Endodermal cell (in vitro differentiated cells): ENCODE data around the gene TMEM150C. TPM values are rescaled to one million over a fixed set of nuclear protein-coding genes. Genes with fewer than 3 reads are reported as not detected.
A peak's percentile ranks its signal among the peaks of the same experiment; 100 is the strongest.

Experiments
- DNase-seq: peaks from one replicate; pipeline ENCODE4 v3.0.0-alpha.2; 2017
- H3K27ac ChIP-seq: 2 replicates; pipeline ENCODE4 v1.5.1; 2013; ENCODE audit warnings: mild to moderate bottlenecking, low read depth, low read length, moderate library complexity
- H3K27me3 ChIP-seq: 2 replicates; pipeline ENCODE4 v1.6.1; 2013; ENCODE audit warnings: mild to moderate bottlenecking, low read length, moderate library complexity; ENCODE audit not compliant: insufficient read depth, control insufficient read depth, poor library complexity, severe bottlenecking
- H3K36me3 ChIP-seq: 2 replicates; pipeline ENCODE4 v1.7.0; 2013; ENCODE audit warnings: mild to moderate bottlenecking, low read length, moderate library complexity; ENCODE audit not compliant: control insufficient read depth, insufficient read depth
- H3K4me1 ChIP-seq: one replicate; pipeline ENCODE4 v1.7.0; 2013; ENCODE audit warnings: low read length; ENCODE audit not compliant: control insufficient read depth, insufficient read depth
- H3K4me3 ChIP-seq: 2 replicates; pipeline ENCODE4 v1.5.1; 2013; ENCODE audit warnings: mild to moderate bottlenecking, low read length, moderate library complexity
- H3K9ac ChIP-seq: 2 replicates; pipeline ENCODE4 v1.6.1; 2013; ENCODE audit warnings: mild to moderate bottlenecking, low read length, moderate library complexity; ENCODE audit not compliant: poor library complexity, severe bottlenecking; ENCODE audit errors: extremely low read depth
- H3K9me3 ChIP-seq: 2 replicates; pipeline ENCODE4 v1.6.1; 2013; ENCODE audit warnings: mild to moderate bottlenecking, low read length, moderate library complexity; ENCODE audit not compliant: control insufficient read depth
- H3K27ac Mint-ChIP-seq: 2 replicates; pipeline ENCODE4 v1.8.0; 2020; ENCODE audit warnings: mixed read lengths
- H3K27me3 Mint-ChIP-seq: 2 replicates; pipeline ENCODE4 v1.8.0; 2021; ENCODE audit warnings: mild to moderate bottlenecking, mixed read lengths; ENCODE audit not compliant: insufficient read depth
- H3K36me3 Mint-ChIP-seq: 2 replicates; pipeline ENCODE4 v1.8.0; 2020; ENCODE audit warnings: low read depth, mixed read lengths
- H3K4me1 Mint-ChIP-seq: 2 replicates; pipeline ENCODE4 v1.8.0; 2020; ENCODE audit warnings: mixed read lengths
- H3K4me3 Mint-ChIP-seq: 2 replicates; pipeline ENCODE4 v1.8.0; 2020; ENCODE audit warnings: mild to moderate bottlenecking, moderate library complexity, mixed read lengths
- H3K9me3 Mint-ChIP-seq: 2 replicates; pipeline ENCODE4 v1.8.0; 2020; ENCODE audit warnings: mild to moderate bottlenecking, mixed read lengths
- CTCF ChIP-seq: fragments of 200-600 bp; sonication (generic); conservative IDR thresholded peaks from 2 replicates; pipeline ENCODE4 v1.5.0; 2021; ENCODE audit warnings: antibody characterized with exemption, mild to moderate bottlenecking
- WGBS, 2 experiments: methylation state at CpG; one replicate each; pipeline versions ENCODE4 v1.1.5 to v1.1.7; 2013; ENCODE audit warnings: missing lambda C conversion rate in 2 of 2, mixed read lengths in 1 of 2; ENCODE audit not compliant: insufficient coverage in 1 of 2, insufficient read length in 1 of 2; 5-methylcytosine and 5-hydroxymethylcytosine counted together
- total RNA-seq, 2 donors: library from RNA; stranded (reverse); fragmentation: NEBNext Ultra II Directional in 1 of 2; extraction: Animal tissue kit (Norgen Biotek cat#: 25700) in 1 of 2; gene quantifications; 2 replicates in 1 of 2; 3 replicates in 1 of 2; pipeline ENCODE4 v1.2.1, GENCODE V29; 2021

TMEM150C gene
- total RNA-seq, 2 donors from 2014 or later: 29.3 to 32.8 TPM

DNA sequence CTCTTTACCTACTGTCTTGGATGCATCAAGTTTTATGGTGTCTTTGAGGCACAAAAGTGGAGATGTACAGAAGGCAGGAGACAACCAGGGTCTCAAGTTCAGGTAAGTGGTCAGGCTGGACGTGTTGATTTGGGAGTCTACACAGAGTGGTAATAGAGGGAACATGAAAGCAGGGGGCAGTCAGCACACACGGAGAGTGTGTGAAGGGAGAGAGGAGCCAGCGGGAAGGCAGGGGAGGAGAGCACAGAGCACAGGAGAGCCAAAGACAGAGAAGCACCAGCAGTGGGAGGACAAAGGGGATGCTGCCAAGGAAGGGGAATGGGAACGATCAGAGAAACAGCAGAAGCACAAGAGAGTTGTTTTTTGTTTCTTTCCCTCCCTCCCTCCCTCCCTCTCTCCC lies 32.9 kb downstream of the TMEM150C start:
- TF ChIP-seq CTCF: peak; percentile 44
- H3K4me3 Mint-ChIP-seq: no peak overlapping the region
- H3K27ac ChIP-seq: no peak overlapping the region
- H3K9me3 Mint-ChIP-seq: no peaks in the 10 kb centered on the region
- no peak for DNase-seq
- H3K27ac Mint-ChIP-seq: no peak overlapping the region
- H3K27me3 ChIP-seq: no peaks in the 10 kb centered on the region
- peaks cover 3% of the 10 kb centered on the region for H3K4me1 ChIP-seq
- H3K36me3 ChIP-seq: peaks cover 16% of the 10 kb centered on the region
- no peak overlapping the region for H3K4me3 ChIP-seq
- peaks cover 13% of the 10 kb centered on the region for H3K4me1 Mint-ChIP-seq
- WGBS, 2 experiments: 75 to 88% methylated on average over 3 to 4 of the region's 4 CpGs
- H3K9ac ChIP-seq: no peak overlapping the region
- no peaks in the 10 kb centered on the region for H3K36me3 Mint-ChIP-seq
- H3K27me3 Mint-ChIP-seq: no peaks in the 10 kb centered on the region
- H3K9me3 ChIP-seq: no peaks in the 10 kb centered on the region

- H3K9ac ChIP-seq: no peak overlapping the region
- H3K9me3 ChIP-seq: no peaks in the 10 kb centered on the region
- no peak overlapping the region for H3K27ac Mint-ChIP-seq
- peaks cover 3% of the 10 kb centered on the region for H3K4me1 ChIP-seq
- H3K9me3 Mint-ChIP-seq: no peaks in the 10 kb centered on the region
- no peak overlapping the region for H3K27ac ChIP-seq
- H3K4me1 Mint-ChIP-seq: peaks cover 14% of the 10 kb centered on the region
- no peak for DNase-seq
- H3K27me3 Mint-ChIP-seq: no peaks in the 10 kb centered on the region
- no peaks in the 10 kb centered on the region for H3K36me3 Mint-ChIP-seq
- H3K4me3 ChIP-seq: no peak overlapping the region
- H3K36me3 ChIP-seq: peaks cover 16% of the 10 kb centered on the region
- H3K27me3 ChIP-seq: no peaks in the 10 kb centered on the region
- 96 to 100% methylated on average over 2 of the region's 2 CpGs for WGBS, 2 experiments
- no peak overlapping the region for H3K4me3 Mint-ChIP-seq
- no peak for TF ChIP-seq CTCF
These were observed 33.7 kb downstream of the TMEM150C start for GRCh38 chr4:82528074-82528473.

DNA sequence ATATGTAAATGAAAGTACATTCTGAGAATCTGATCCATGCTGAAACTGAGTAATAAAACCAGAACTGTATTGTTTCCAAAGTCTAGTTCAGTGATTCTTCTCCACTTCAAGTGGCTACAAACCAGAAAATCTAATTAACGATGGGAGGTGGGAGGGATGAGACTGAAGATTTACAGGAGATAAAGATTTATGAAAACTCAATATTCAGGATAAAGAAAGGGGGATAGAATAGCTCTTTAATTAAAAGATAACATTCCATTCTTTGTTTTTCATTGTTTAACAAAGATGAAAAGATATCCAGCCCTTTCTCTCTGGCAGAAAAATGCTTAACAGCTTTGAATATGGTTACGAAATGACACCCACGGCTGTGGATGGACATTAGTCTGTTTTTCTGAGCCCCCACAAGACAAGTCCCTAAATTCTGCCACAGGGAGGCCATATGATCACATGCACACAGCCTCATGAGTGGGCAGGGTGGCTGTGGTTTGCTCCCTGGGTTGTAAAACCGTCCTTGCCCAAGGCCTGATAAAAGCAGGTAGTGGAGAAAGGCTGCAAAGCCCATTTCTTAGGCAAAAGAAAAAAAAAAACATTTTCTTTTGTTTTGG lies 36.4 kb downstream of the TMEM150C start:
- H3K27me3 Mint-ChIP-seq: no peaks in the 10 kb centered on the region
- Histone ChIP-seq H3K27ac (no peak overlapping the region), H3K4me3 (peak overlapping the region; percentile 26), H3K27me3 (no peaks in the 10 kb centered on the region), H3K9me3 (no peaks in the 10 kb centered on the region), H3K9ac (no peak overlapping the region), H3K4me1 (peaks cover 3% of the 10 kb centered on the region), H3K36me3 (peaks cover 11% of the 10 kb centered on the region)
- 60 to 78% methylated on average over 1 to 4 of the region's 4 CpGs for WGBS, 2 experiments
- peak overlapping the region; percentile 85 for H3K27ac Mint-ChIP-seq
- TF ChIP-seq CTCF: peak; percentile 12
- no peak for DNase-seq
- no peaks in the 10 kb centered on the region for H3K9me3 Mint-ChIP-seq
- no peak overlapping the region for H3K4me3 Mint-ChIP-seq
- H3K36me3 Mint-ChIP-seq: no peaks in the 10 kb centered on the region
- peaks cover 22% of the 10 kb centered on the region for H3K4me1 Mint-ChIP-seq
